KMS-11 (cell line): Measurements from ENCODE around the gene CYP1A1.

Source experiments
- H2AFZ ChIP-seq: fragments of 200-600 bp; sonication (generic); 2 replicates; pipeline ENCODE4 v1.6.1; 2016; ENCODE audit warnings: antibody characterized with exemption, mixed run types, low read depth
- H3K27ac ChIP-seq: fragments of 200-600 bp; sonication (generic); 2 replicates; pipeline ENCODE4 v1.6.1; 2016; ENCODE audit warnings: mild to moderate bottlenecking, mixed run types
- H3K27me3 ChIP-seq: fragments of 200-600 bp; sonication (generic); 2 replicates; pipeline ENCODE4 v1.6.1; 2017; ENCODE audit warnings: mild to moderate bottlenecking, low read depth, mixed run types, moderate library complexity; ENCODE audit not compliant: insufficient read depth
- H3K36me3 ChIP-seq: fragments of 200-600 bp; sonication (generic); 2 replicates; pipeline ENCODE4 v1.6.1; 2017; ENCODE audit warnings: mild to moderate bottlenecking, mixed run types; ENCODE audit not compliant: insufficient read depth
- H3K4me1 ChIP-seq: fragments of 200-600 bp; sonication (generic); 2 replicates; pipeline ENCODE4 v1.6.1; 2016; ENCODE audit warnings: mild to moderate bottlenecking, low read depth, mixed run types; ENCODE audit not compliant: poor library complexity, severe bottlenecking
- H3K4me2 ChIP-seq: fragments of 200-600 bp; sonication (generic); 2 replicates; pipeline ENCODE4 v1.7.0; 2016; ENCODE audit warnings: mild to moderate bottlenecking, mixed run types
- H3K4me3 ChIP-seq: fragments of 200-600 bp; sonication (generic); IDR thresholded peaks from 2 replicates; pipeline ENCODE4 v1.6.1; 2017; ENCODE audit warnings: low read depth, low read length, mixed read lengths; ENCODE audit not compliant: insufficient read depth
- H3K79me2 ChIP-seq: fragments of 200-600 bp; sonication (generic); 2 replicates; pipeline ENCODE4 v1.6.1; 2016; ENCODE audit warnings: low read depth, mixed run types; ENCODE audit not compliant: insufficient read depth
- H3K9ac ChIP-seq: fragments of 200-600 bp; sonication (generic); 2 replicates; pipeline ENCODE4 v1.6.1; 2016; ENCODE audit warnings: mild to moderate bottlenecking, mixed run types
- H4K20me1 ChIP-seq: fragments of 200-600 bp; sonication (generic); 2 replicates; pipeline ENCODE4 v1.6.1; 2016; ENCODE audit warnings: mild to moderate bottlenecking, mixed run types; ENCODE audit not compliant: insufficient read depth
- CTCF ChIP-seq: fragments of 200-600 bp; sonication (generic); conservative IDR thresholded peaks from 2 replicates; pipeline ENCODE4 v1.6.1; 2017; ENCODE audit warnings: low read depth, mild to moderate bottlenecking, antibody characterized with exemption, low read length, moderate library complexity, mixed read lengths

CYP1A1 gene

DNA sequence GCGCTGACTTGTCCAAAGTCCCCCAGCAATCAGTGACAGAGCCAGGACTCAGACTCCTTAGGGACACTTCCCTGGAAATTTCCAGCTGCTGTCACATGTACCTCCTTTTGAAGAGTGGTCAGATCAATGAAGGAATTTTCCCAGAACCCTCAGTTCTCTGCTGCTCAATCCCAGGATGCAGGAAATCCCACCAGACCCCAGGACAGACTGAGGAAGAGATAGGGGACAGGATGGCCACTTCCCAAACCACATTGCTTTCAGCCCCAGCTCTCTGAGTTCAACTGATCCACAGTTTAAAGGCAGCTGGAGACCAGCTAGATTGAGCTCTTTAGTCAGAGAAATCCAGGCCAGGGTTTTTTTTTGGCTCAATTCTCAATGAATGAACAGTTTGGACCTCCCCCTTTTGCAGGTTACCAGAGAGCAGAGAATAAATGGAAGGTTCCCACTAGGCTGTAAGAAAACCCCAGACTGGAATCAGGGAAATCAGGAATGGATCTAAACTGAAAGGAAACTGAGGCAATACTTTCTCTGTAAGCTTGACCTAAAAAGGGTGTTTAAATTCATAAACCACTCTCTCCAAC lies 1.5 kb downstream of the CYP1A1 start:
- no peak overlapping the region for H3K27ac ChIP-seq
- H3K9ac ChIP-seq: no peak overlapping the region
- no peak overlapping the region for H3K4me2 ChIP-seq
- TF ChIP-seq CTCF: no peak
- no peaks in the 10 kb centered on the region for H3K79me2 ChIP-seq
- no peaks in the 10 kb centered on the region for H3K27me3 ChIP-seq
- no peaks in the 10 kb centered on the region for H4K20me1 ChIP-seq
- H3K4me3 ChIP-seq: no peak overlapping the region
- no peaks in the 10 kb centered on the region for H3K36me3 ChIP-seq
- peaks cover 13% of the 10 kb centered on the region for H3K4me1 ChIP-seq
- no peak overlapping the region for H2AFZ ChIP-seq

DNA sequence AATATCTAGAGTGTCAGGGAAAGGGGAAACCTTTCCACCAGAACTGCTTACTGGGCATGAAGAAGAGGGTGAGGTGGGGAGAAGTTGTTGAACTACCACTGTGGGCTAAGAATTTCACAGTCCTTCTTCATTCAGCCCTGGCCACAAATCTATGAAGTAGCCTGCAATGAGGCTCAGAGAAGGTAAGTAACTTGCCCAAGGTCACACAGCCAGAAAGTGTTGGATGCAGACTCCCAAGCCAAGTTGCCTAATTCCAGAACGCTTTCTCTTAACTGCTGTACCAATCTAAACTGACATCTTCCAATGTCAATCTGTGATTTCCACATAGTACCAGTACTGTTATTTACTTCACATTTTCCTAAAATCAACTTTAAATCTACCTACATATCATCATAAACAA lies 2.1 kb downstream of the CYP1A1 start:
- Histone ChIP-seq H3K79me2 (no peaks in the 10 kb centered on the region), H2AFZ (no peak overlapping the region), H4K20me1 (no peaks in the 10 kb centered on the region), H3K27ac (no peak overlapping the region), H3K4me2 (no peak overlapping the region), H3K4me3 (no peak overlapping the region), H3K27me3 (no peaks in the 10 kb centered on the region), H3K4me1 (peaks cover 13% of the 10 kb centered on the region), H3K36me3 (no peaks in the 10 kb centered on the region), H3K9ac (no peak overlapping the region)
- no peak for TF ChIP-seq CTCF

- H3K4me1 ChIP-seq: peaks cover 13% of the 10 kb centered on the region
- H2AFZ ChIP-seq: no peak overlapping the region
- no peak overlapping the region for H3K9ac ChIP-seq
- no peaks in the 10 kb centered on the region for H3K36me3 ChIP-seq
- no peaks in the 10 kb centered on the region for H3K27me3 ChIP-seq
- no peak overlapping the region for H3K4me3 ChIP-seq
- H4K20me1 ChIP-seq: no peaks in the 10 kb centered on the region
- H3K27ac ChIP-seq: no peak overlapping the region
- TF ChIP-seq CTCF: no peak
- H3K4me2 ChIP-seq: no peak overlapping the region
- no peaks in the 10 kb centered on the region for H3K79me2 ChIP-seq
Measured at GRCh38 chr15:74722591-74722990, 2.7 kb downstream of the CYP1A1 start.

GRCh38 chr15:74716651-74717050 lies 8.7 kb downstream of the CYP1A1 start:
- no peak overlapping the region for H3K9ac ChIP-seq
- H3K4me1 ChIP-seq: no peaks in the 10 kb centered on the region
- H3K79me2 ChIP-seq: no peaks in the 10 kb centered on the region
- no peak overlapping the region for H3K27ac ChIP-seq
- H3K4me3 ChIP-seq: no peak overlapping the region
- H3K27me3 ChIP-seq: no peaks in the 10 kb centered on the region
- H3K4me2 ChIP-seq: no peak overlapping the region
- no peaks in the 10 kb centered on the region for H3K36me3 ChIP-seq
- TF ChIP-seq CTCF: no peak
- no peak overlapping the region for H2AFZ ChIP-seq
- no peaks in the 10 kb centered on the region for H4K20me1 ChIP-seq
